ENCODE measurements around the gene COASY.
"Not testable (repeated sequence)": the region's sequence is repeated elsewhere in the genome, so short reads cannot be mapped to it uniquely, and the experiment has no call there.

COASY gene

DNA sequence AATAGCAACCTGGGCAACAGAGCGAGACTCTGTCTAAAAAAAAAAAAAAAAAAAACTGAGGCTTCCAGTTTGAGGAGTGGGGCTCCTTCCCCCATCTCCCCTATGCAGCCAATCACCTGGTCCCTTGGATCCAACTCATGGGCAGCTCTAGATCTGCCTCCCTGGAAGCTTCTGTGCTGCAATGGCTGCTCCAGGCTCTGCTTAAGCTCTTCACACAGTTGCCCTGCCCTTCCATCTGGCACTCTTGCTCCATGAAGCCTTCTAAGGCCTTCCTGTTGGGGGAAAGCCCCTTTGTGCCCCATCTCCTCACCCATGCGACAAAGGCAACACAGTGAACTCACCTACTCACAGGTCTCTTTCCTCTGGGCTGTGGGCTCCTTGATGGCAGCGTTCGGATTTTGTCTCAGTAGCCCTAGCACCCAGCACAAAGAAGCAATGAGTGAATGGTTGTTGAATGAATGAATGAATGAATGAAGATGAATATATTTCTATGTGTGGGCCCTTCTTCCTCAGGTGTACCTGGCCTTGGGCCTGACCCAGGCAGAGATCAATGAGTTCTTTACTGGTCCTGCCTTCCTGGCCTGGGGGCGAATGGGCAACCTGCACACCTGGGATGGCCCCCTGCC, 24.0 kb upstream of the COASY start:
- no peak for DNase-seq (ENCODE audit: insufficient read length, low spot score)
- FAIRE-seq: no peak
- TF ChIP-seq POLR2A (IDR thresholded peaks at IDR 0.05; ENCODE audit: low read depth, low read length): no peak

DNA sequence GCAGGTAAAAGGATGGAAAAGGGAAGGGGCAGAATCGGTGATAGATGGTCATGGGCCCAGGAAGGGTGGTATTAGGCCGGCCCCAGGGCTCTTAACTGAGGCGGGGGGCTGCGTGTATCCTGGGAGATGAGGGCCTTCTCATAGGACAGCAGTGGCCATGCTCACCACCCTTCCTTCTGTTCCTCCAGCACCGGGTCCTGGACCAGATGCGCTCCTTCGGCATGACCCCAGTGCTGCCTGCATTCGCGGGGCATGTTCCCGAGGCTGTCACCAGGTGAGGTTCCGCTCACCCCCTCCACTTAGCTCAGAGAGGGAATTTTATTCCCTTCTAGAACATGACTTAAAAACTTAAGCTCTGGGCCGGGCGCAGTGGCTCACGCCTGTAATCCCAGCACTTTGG, 23.5 kb upstream of the COASY start:
- no peak for TF ChIP-seq POLR2A (IDR thresholded peaks at IDR 0.05; ENCODE audit: low read depth, low read length)
- FAIRE-seq: no peak
- no peak for DNase-seq (ENCODE audit: insufficient read length, low spot score)

DNA sequence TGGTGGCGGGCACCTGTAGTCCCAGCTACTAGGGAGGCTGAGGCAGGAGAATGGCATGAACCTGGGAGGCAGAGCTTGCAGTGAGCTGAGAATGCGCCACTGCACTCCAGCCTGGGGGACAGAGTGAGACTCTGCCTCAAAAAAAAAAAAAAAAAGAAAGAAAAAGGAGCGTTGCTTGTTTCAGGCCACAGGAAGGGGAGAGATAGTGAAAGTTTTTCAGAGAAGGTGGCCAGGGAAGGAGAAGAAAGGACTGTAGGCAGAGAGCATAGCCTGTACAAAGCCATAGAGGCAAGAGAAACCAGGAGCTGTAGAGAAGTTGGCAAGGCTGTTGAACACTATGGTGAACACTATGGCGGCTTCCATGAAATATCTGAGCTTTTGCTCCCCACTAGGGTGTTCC, 21.4 kb upstream of the COASY start:
- FAIRE-seq; DNase-seq (ENCODE audit: insufficient read length, low spot score): not testable (repeated sequence)

DNA sequence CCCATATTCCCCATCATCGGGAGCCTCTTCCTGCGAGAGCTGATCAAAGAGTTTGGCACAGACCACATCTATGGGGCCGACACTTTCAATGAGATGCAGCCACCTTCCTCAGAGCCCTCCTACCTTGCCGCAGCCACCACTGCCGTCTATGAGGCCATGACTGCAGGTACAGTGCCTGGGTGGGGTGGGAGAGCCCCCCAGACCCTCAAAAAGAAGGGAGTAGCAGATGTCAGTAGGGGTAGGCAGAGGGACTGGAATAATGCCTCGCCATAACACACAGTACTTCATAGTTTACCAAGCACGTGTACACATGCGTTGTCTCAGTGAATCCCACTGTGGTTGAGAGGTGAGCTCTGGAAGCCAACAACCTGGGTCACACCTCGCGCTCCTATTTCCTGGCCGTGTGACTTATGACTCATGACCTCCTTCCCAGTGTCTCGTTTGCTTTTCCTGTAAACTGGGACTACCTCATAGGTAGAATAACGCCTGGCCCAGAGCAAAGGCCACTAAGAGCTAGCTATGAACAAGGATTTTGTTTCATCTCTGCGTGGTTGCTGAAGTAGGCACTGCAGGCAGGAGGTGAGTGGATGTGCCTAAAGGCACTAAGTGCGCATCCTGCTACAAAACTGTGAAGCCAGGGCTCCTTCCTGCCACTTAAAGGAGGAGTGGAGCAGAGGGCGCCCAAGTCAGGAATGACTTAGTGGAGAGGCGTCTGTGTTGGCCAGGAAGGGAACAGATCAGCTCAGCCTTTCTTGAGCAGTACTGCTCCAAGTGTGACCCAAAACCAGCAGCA, 20.7 kb upstream of the COASY start:
- TF ChIP-seq POLR2A (IDR thresholded peaks at IDR 0.05; ENCODE audit: low read depth, low read length): no peak
- no peak for DNase-seq (ENCODE audit: insufficient read length, low spot score)
- no peak for FAIRE-seq

DNA sequence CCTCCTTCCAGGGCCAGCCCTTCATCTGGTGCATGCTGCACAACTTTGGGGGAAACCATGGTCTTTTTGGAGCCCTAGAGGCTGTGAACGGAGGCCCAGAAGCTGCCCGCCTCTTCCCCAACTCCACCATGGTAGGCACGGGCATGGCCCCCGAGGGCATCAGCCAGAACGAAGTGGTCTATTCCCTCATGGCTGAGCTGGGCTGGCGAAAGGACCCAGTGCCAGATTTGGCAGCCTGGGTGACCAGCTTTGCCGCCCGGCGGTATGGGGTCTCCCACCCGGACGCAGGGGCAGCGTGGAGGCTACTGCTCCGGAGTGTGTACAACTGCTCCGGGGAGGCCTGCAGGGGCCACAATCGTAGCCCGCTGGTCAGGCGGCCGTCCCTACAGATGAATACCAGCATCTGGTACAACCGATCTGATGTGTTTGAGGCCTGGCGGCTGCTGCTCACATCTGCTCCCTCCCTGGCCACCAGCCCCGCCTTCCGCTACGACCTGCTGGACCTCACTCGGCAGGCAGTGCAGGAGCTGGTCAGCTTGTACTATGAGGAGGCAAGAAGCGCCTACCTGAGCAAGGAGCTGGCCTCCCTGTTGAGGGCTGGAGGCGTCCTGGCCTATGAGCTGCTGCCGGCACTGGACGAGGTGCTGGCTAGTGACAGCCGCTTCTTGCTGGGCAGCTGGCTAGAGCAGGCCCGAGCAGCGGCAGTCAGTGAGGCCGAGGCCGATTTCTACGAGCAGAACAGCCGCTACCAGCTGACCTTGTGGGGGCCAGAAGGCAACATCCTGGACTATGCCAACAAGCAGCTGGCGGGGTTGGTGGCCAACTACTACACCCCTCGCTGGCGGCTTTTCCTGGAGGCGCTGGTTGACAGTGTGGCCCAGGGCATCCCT, 18.5 kb upstream of the COASY start:
- no peak for FAIRE-seq
- no peak for TF ChIP-seq POLR2A (IDR thresholded peaks at IDR 0.05; ENCODE audit: low read depth, low read length)
- DNase-seq (ENCODE audit: insufficient read length, low spot score): no peak

DNA sequence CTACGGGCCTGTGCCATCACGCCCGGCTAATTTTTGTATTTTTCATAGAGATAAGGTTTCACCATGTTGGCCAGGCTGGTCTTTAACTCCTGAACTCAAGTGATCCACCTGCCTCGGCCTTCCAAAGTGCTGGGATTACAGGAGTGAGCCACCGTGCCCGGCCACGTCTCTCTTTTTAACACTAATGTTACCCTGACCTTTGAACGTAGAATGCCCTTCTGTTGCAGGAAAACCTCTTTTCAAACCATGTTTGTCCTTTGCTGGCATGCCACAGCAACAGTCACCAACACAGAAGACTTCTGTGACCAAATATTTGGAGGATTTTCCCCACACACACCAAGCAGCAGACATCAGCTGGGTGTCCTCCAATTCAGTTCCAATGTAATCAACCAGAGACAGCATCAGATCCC, 17.1 kb upstream of the COASY start:
- no peak for TF ChIP-seq POLR2A (IDR thresholded peaks at IDR 0.05; ENCODE audit: low read depth, low read length)
- DNase-seq (ENCODE audit: insufficient read length, low spot score): no peak
- no peak for FAIRE-seq

DNA sequence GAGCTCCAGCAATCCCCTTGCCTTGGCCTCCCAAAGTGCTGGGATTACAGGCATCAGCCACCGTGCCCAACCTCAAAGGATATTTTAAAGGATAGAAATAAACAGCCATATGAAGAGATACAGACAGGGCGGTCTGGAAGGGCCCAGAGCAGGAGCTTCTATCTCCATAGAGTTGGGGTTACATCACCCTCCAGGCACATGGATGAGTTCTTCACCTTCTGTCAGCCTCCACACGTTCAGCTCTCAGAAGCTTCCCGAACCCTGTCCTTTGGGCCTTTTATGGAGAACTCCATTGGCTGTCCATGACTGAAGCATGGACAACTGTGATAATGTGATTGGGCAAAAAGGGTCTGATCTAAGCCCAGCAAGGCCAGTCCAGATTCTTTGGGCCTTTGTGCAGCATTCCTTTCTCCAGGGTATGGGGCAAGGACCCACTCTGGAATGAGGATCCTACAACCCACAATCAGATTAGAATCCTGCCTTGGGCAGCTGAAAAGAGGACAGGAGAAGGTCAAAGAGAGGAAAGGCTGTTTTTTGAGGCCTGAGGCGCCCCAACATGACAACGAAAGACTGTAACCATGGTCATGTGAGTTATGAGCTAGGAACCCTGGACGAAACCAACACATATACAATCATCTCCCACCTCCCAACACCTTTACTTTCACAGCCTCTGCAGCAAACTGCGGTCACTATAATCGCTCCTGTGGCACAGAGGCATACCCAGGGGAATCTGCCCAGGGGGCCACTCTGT, 16.0 kb upstream of the COASY start:
- FAIRE-seq; DNase-seq (ENCODE audit: insufficient read length, low spot score): not testable (repeated sequence)

DNA sequence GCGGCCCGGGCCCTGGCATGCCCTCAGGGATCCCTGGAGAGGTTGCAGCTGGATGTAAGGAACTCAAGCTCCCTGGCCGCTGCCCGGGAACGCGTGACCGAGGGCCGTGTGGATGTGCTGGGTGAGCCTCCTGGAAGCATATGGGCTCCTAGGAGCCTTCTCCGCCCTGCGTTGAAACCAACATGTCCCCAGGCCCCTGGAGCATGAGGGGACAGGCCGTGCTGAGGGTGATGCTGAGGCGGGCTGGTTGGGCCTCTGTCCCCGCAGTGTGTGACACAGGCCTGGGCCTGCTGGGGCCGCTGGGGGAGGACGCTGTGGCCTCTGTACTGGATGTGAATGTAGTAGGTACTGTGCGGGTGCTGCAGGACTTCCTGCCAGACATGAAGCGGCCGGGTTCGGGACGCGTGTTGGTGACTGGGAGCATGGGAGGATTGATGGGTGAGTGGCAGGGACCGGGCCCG, 14.9 kb upstream of the COASY start:
- no peak for DNase-seq (ENCODE audit: insufficient read length, low spot score)
- no peak for TF ChIP-seq POLR2A (IDR thresholded peaks at IDR 0.05; ENCODE audit: low read depth, low read length)
- FAIRE-seq: no peak

DNA sequence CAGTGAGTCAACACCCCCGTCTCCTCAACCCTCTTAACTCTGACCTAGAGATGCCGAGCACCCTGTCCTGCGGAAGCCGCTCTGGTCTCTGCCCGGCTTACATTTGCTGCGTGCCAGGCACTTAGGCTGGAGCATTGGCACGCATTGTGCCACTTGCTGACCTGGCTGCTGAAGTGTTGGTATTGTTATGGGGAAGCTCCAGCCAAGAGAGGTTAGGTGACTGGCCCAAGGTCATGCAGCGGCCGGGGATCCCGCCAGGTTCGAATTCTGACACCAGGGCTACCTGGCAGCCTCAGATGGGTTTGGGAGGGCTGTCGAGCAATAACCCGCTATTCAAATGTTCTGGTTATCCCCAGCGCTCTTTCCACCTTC, 14.3 kb upstream of the COASY start:
- no peak for TF ChIP-seq POLR2A (IDR thresholded peaks at IDR 0.05; ENCODE audit: low read depth, low read length)
- FAIRE-seq (no peak), DNase-seq (ENCODE audit: insufficient read length, low spot score) (no peak)

DNA sequence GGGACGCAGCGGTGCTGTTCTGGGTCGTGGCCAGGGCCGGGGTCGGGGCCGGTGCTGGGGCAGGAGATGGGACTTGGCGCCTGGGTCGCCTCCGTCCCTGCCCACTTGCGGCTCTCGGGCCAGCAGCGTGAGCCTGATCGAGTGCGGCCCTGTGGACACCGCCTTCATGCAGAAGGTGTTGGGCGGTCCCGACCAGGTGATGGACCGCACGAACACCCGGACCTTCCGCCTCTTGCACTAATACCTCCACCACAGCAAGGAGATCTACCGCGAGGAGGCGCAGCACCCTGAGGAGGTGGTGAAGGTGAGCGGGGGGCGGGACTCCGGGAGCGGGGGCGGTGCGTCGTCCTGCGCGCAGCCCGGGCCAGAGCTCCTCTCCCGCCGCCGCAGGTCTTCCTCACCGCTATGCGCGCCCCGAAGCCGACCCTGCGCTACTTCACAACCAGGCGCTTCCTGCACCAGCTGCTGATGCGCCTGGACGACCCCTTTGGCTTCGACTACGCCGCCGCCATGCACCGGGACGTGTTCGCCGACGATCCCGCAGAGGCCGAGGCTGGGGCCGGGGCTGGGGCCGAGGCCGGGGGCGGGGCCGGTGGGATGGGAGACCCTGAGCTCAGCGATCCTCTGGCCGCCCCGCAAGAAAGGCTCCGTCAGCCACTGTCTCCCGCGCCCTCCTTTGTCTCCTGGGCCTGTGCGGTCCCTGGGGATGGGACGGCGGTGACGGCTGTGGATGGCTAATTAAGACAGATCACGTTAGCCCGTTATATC, 13.7 kb upstream of the COASY start:
- no peak for TF ChIP-seq POLR2A (IDR thresholded peaks at IDR 0.05; ENCODE audit: low read depth, low read length)
- DNase-seq (ENCODE audit: insufficient read length, low spot score) (no peak), FAIRE-seq (no peak)

DNA sequence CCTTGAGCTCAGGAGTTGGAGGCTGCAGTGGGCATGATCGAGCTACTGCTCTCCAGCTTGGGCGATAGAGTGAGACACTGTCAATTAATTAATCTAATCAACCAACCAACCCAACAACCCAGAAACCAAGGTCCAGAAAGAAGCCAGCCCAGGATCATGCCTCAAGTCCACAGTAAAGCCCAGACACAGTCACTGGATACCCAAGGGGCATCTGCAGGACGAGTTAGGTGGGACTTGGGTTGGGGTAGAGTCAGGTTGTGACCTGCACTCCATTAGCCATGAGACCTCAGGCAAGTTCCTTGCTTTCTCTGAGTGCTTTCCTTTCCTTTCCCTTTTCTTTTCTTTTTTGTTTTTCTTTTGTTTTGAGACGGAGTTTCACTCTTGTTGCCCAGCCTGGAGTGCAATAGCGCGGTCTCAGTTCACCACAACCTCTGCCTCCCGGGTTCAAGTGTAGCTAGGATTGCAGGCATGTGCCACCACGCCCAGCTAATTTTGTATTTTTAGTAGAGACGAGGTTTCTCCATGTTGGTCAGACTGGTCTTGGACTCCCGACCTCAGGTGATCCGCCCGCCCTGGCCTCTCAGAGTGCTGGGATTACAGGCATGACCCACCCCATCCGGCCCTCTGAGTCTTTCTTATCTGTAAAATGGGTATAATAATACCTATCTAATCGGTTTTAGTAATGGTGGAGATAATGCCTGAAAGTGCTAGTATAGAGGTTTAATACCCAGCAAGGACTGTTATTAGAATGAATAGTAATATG, 12.8 kb upstream of the COASY start:
- no peak for DNase-seq (ENCODE audit: insufficient read length, low spot score)
- TF ChIP-seq POLR2A (IDR thresholded peaks at IDR 0.05; ENCODE audit: low read depth, low read length): no peak
- FAIRE-seq: no peak

DNA sequence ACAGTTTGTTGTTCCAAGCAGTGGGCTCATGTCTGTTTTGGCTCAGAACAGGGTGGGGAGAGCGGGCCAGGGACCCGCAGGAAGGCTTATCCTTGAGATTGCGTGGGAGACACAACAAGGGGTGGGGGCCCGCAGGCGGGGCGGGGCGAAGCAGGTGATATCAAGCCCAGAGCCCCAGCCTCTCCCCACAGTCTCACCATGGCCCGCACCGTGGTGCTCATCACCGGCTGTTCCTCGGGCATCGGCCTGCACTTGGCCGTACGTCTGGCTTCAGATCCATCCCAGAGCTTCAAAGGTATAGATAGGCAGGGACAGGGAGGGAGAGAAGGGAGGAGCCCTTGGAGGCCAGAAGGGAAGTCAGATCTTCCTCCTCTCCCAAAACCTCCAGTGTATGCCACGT, 9.2 kb upstream of the COASY start, which contains the start of gene HSD17B1:
Gene HSD17B1, plus strand, starts transcription at position 188 of the 400 bp plus-strand sequence. Its CDS starts 11 bp downstream, at position 199.
- DNase-seq (ENCODE audit: insufficient read length, low spot score); FAIRE-seq: not testable (repeated sequence)
